CD4-positive, alpha-beta T cell (primary cell): Measurements from ENCODE around the gene TCEA2. TPM values are rescaled to one million over a fixed set of nuclear protein-coding genes. Genes with fewer than 3 reads are reported as not detected.

Source experiments
- ATAC-seq: fragments of 200-7000 bp; cut with Tn5 transposase; one replicate; pipeline ENCODE4 v1.10.0; 2022; ENCODE audit warnings: mild to moderate bottlenecking; ENCODE audit not compliant: poor library complexity
- CTCF ChIA-PET: fragments of 350-600 bp; sonication (Branson Sonifier 250); formaldehyde crosslinking; loops from one replicate; lab custom pipeline; 2021; ENCODE audit warnings: antibody characterized with exemption, inconsistent platforms; lab: Charles Lee
- POLR2A ChIA-PET: fragments of 350-600 bp; sonication (Branson Sonifier 250); formaldehyde crosslinking; loops from one replicate; lab custom pipeline; 2021; ENCODE audit warnings: antibody characterized with exemption, inconsistent platforms; lab: Charles Lee
- DNase-seq, 14 experiments: peaks; one replicate each; pipeline ENCODE4 v3.0.0-alpha.2; 2013 to 2020; ENCODE audit warnings: mixed read lengths in 2 of 14
- H3K27ac ChIP-seq, 2 donors: one replicate each; pipeline versions ENCODE4 v1.5.1 to v1.7.0; 2013; ENCODE audit warnings: low read length in 2 of 2, low read depth in 1 of 2, mild to moderate bottlenecking in 1 of 2
- H3K27me3 ChIP-seq, 2 experiments: 1 replicate in 1 of 2; 2 replicates in 1 of 2; pipeline versions ENCODE4 v1.6.1 to v1.7.0; 2013; ENCODE audit warnings: low read length in 2 of 2, control low read depth in 1 of 2, mild to moderate bottlenecking in 1 of 2, moderate library complexity in 1 of 2; ENCODE audit not compliant: insufficient read depth in 2 of 2, control insufficient read depth in 1 of 2
- H3K36me3 ChIP-seq: one replicate; pipeline ENCODE4 v1.6.1; 2013; ENCODE audit warnings: low read length, control low read depth; ENCODE audit not compliant: insufficient read depth
- H3K4me1 ChIP-seq: one replicate; pipeline ENCODE4 v1.6.1; 2013; ENCODE audit warnings: low read length, control low read depth; ENCODE audit not compliant: insufficient read depth
- H3K4me3 ChIP-seq: one replicate; pipeline ENCODE4 v1.5.1; 2013; ENCODE audit warnings: mild to moderate bottlenecking, low read length, moderate library complexity
- H3K9me3 ChIP-seq, 2 experiments: 1 replicate in 1 of 2; 2 replicates in 1 of 2; pipeline versions ENCODE4 v1.6.1 to v1.7.0; 2013; ENCODE audit warnings: low read length in 2 of 2, mild to moderate bottlenecking in 2 of 2, control low read depth in 1 of 2, moderate library complexity in 1 of 2; ENCODE audit not compliant: control insufficient read depth in 1 of 2, insufficient read depth in 1 of 2
- H3K27ac Mint-ChIP-seq: one replicate; pipeline ENCODE4 v1.8.0; 2020; ENCODE audit warnings: mixed read lengths
- H3K27me3 Mint-ChIP-seq: one replicate; pipeline ENCODE4 v1.8.0; 2021; ENCODE audit warnings: mixed read lengths
- H3K36me3 Mint-ChIP-seq: one replicate; pipeline ENCODE4 v1.8.0; 2021; ENCODE audit warnings: low read depth, mixed read lengths
- H3K4me1 Mint-ChIP-seq: one replicate; pipeline ENCODE4 v1.8.0; 2021; ENCODE audit warnings: low read depth, mixed read lengths
- H3K4me3 Mint-ChIP-seq: one replicate; pipeline ENCODE4 v1.8.0; 2020; ENCODE audit warnings: mild to moderate bottlenecking, mixed read lengths
- H3K9me3 Mint-ChIP-seq: one replicate; pipeline ENCODE4 v1.8.0; 2020; ENCODE audit warnings: mixed read lengths
- CTCF ChIP-seq: fragments of 200-600 bp; IDR thresholded peaks from one replicate; pipeline ENCODE4 v1.8.0; 2022; ENCODE audit warnings: antibody characterized with exemption, mild to moderate bottlenecking
- intact Hi-C, 2 experiments: fragments of 100-400 bp; cut with DNase I in 1 of 2; cut with micrococcal nuclease in 1 of 2; formaldehyde crosslinking; loops; one replicate each; pipeline versions ENCODE4 v1.15.1 to v1.9.0; 2023 to 2025; cut with DNase I, micrococcal nuclease
- total RNA-seq, 174 experiments: library from RNA in 2 of 174; stranded (reverse) in 2 of 174; gene quantifications; one replicate each; pipeline ENCODE4 v1.2.3 and lab custom pipeline; 2021 to 2026

Gene TCEA2
- total RNA-seq, 2 experiments from 2014 or later: 28.4 to 29.9 TPM

- Mint-ChIP-seq H3K27me3 (no peaks in the 10 kb centered on the region), H3K27ac (peak overlapping the region; percentile 75), H3K4me1 (peaks cover 47% of the 10 kb centered on the region), H3K9me3 (no peaks in the 10 kb centered on the region), H3K36me3 (no peaks in the 10 kb centered on the region), H3K4me3 (peak overlapping the region; percentile 89)
- DNase-seq (no peak), ATAC-seq (no peak)
- H3K27ac ChIP-seq: peak overlapping the region in 1 of 2 donors; percentile 13
- H3K27me3 ChIP-seq: peaks cover 0 to 4% of the 10 kb centered on the region in 2 experiments
- H3K4me3 ChIP-seq: peak overlapping the region; percentile 49
- TF ChIP-seq CTCF: no peak
- H3K36me3 ChIP-seq: no peaks in the 10 kb centered on the region
- ChIA-PET CTCF (interaction anchor here (1.0 to 2.9 kb wide), 17 partner anchors 13 to 175 kb away, joined by 3 to 40 read pairs (median 11); partner anchors contain the start of genes LKAAEAR1, PRPF6, SAMD10 and TCEA2), POLR2A (interaction anchor here (0.6 to 3.2 kb wide), 14 partner anchors 12 to 216 kb away, joined by 3 to 36 read pairs (median 4); partner anchors contain the start of genes OPRL1, PCMTD2, PRPF6 and RGS19)
- intact Hi-C loops: loop anchor here (1.0 to 10.0 kb wide), 6 partner anchors 18 to 81 kb away; partner anchors contain the start of genes PRPF6 (in 2 of the 2), OPRL1 (in 1 of the 2) and RGS19 (in 1 of the 2)
- peaks cover 77% of the 10 kb centered on the region for H3K4me1 ChIP-seq
- no peaks in the 10 kb centered on the region for H3K9me3 ChIP-seq
Measured at GRCh38 chr20:64039293-64040160, 23.5 kb upstream of the TCEA2 start.

- Histone ChIP-seq H3K4me1 (peaks cover 68% of the 10 kb centered on the region), H3K36me3 (no peaks in the 10 kb centered on the region), H3K27ac (no peak overlapping the region), H3K4me3 (no peak overlapping the region), H3K27me3 (peaks cover 0 to 4% of the 10 kb centered on the region in 2 experiments), H3K9me3 (no peaks in the 10 kb centered on the region)
- Mint-ChIP-seq H3K9me3 (no peaks in the 10 kb centered on the region), H3K4me3 (peak overlapping the region; percentile 89), H3K27me3 (no peaks in the 10 kb centered on the region), H3K36me3 (no peaks in the 10 kb centered on the region), H3K4me1 (peaks cover 43% of the 10 kb centered on the region), H3K27ac (peak overlapping the region; percentile 85)
- ChIA-PET CTCF (interaction anchor here (1.0 to 2.4 kb wide), 4 partner anchors 17 to 176 kb away, joined by 3 to 15 read pairs (median 8); partner anchors contain the start of gene TPD52L2), POLR2A (interaction anchor here (0.6 to 3.2 kb wide), 6 partner anchors 22 to 145 kb away, joined by 3 to 30 read pairs (median 4); partner anchors contain the start of genes OPRL1, PRPF6, RGS19 and TCEA2)
- intact Hi-C loops: loop anchor here in 1 of 2 experiments (5.0 kb wide), 1 partner anchor 37 kb away; the partner anchor contains the start of gene RGS19
- DNase-seq: no peak
- TF ChIP-seq CTCF: no peak
- no peak for ATAC-seq
Measured at GRCh38 chr20:64040231-64041039, 22.6 kb upstream of the TCEA2 start.
